GM12892 (cell line): ENCODE results near the gene CALHM2.

ENCODE experiments used
- POLR2A ChIP-seq: IDR thresholded peaks from 2 replicates; pipeline ENCODE4 v1.6.1; 2011; ENCODE audit warnings: low read depth, low read length, control low read depth
- POLR2AphosphoS5 ChIP-seq: IDR thresholded peaks from 2 replicates; pipeline ENCODE4 v1.6.1; 2011; ENCODE audit warnings: low read depth, low read length, control low read depth

- TF ChIP-seq POLR2A (no peak), POLR2AphosphoS5 (no peak)
Measured at GRCh38 chr10:103454026-103454425, 1.9 kb upstream of the CALHM2 start.
